Measurements from ENCODE around the gene PDIA4.

DNA sequence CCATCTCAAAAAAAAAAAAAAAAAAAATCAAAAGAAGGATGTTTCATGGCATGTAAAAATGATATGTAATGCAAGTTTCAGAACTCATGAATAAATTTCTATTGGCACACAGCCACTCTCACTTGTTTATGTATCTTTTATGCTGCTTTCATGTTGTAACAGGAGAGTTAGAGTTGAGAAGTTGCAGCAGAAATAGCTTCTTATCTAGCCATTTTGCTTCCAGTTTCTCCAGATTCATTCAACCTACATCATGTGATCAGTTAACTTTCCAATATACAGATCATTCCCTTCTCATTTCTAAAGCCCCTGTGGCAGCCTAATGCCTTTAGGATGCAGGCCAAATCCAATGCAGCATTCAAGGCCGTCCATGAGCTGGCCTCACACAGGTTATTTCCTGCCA lies 31.9 kb upstream of the PDIA4 start:
- TF ChIP-seq CTCF (IDR thresholded peaks at IDR 0.05) = no peak
- TF ChIP-seq POLR2A (IDR thresholded peaks at IDR 0.05) = no peak

All from esophagus squamous epithelium (tissue), 4 donors.